SK-N-SH treated with all-trans-retinoic acid at 6 μM for 48 hours (cell line): ENCODE data around the gene MCU.

ENCODE experiments used
- ATAC-seq: fragments of 200-7000 bp; cut with Tn5 transposase; 3 replicates; pipeline ENCODE4 v1.9.1; 2020; ENCODE audit warnings: mild to moderate bottlenecking, moderate library complexity
- ARNTL ChIP-seq: fragments of 450-650 bp; formaldehyde crosslinking; IDR thresholded peaks from 2 replicates; pipeline ENCODE4 v1.5.0; 2020; ENCODE audit warnings: low read depth, mild to moderate bottlenecking, moderate library complexity, borderline replicate concordance
- BACH2 ChIP-seq: fragments of 250-450 bp; sonication (Bioruptor Pico); IDR thresholded peaks from 2 replicates; pipeline ENCODE4 v1.9.0; 2021; ENCODE audit warnings: mild to moderate bottlenecking, borderline replicate concordance
- CREB5 ChIP-seq: fragments of 250-450 bp; sonication (Bioruptor Pico); IDR thresholded peaks from 2 replicates; pipeline ENCODE4 v1.5.1; 2020; ENCODE audit warnings: low read depth, mild to moderate bottlenecking, moderate library complexity
- CSRNP3 ChIP-seq: fragments of 250-450 bp; sonication (Bioruptor Pico); IDR thresholded peaks from 2 replicates; pipeline ENCODE4 v1.5.1; 2021; ENCODE audit warnings: mild to moderate bottlenecking, moderate library complexity
- ESRRG ChIP-seq: fragments of 250-450 bp; sonication (Bioruptor Pico); IDR thresholded peaks from 2 replicates; pipeline ENCODE4 v1.6.1; 2021; ENCODE audit warnings: mild to moderate bottlenecking
- GLIS3 ChIP-seq: fragments of 250-450 bp; sonication (Bioruptor Pico); IDR thresholded peaks from 2 replicates; pipeline ENCODE4 v1.5.0; 2020; ENCODE audit warnings: mild to moderate bottlenecking, moderate library complexity
- ISL1 ChIP-seq: fragments of 250-450 bp; sonication (Bioruptor Pico); IDR thresholded peaks from 2 replicates; pipeline ENCODE4 v2.1.2; 2022; ENCODE audit warnings: mild to moderate bottlenecking, moderate library complexity
- OSR1 ChIP-seq: fragments of 250-450 bp; sonication (Bioruptor Pico); IDR thresholded peaks from 2 replicates; pipeline ENCODE4 v1.8.0; 2022; ENCODE audit warnings: moderate library complexity, mild to moderate bottlenecking, inconsistent platforms
- PPARA ChIP-seq: fragments of 250-450 bp; sonication (Bioruptor Pico); IDR thresholded peaks from 2 replicates; pipeline ENCODE4 v1.5.0; 2020; ENCODE audit warnings: mild to moderate bottlenecking, borderline replicate concordance
- RARB ChIP-seq: fragments of 250-450 bp; sonication (Bioruptor Pico); IDR thresholded peaks from 2 replicates; pipeline ENCODE4 v1.8.0; 2021; ENCODE audit warnings: mild to moderate bottlenecking, moderate library complexity
- SNAI2 ChIP-seq: fragments of 250-450 bp; sonication (Bioruptor Pico); IDR thresholded peaks from 2 replicates; pipeline ENCODE4 v1.5.0; 2020; ENCODE audit warnings: mild to moderate bottlenecking, moderate library complexity
- TCF4 ChIP-seq: fragments of 250-450 bp; sonication (Bioruptor Pico); IDR thresholded peaks from 2 replicates; pipeline ENCODE4 v1.8.0; 2021; ENCODE audit warnings: mild to moderate bottlenecking, moderate library complexity, borderline replicate concordance
- TOX ChIP-seq: fragments of 250-450 bp; sonication (Bioruptor Pico); IDR thresholded peaks from 2 replicates; pipeline ENCODE4 v1.8.0; 2021; ENCODE audit warnings: mild to moderate bottlenecking, moderate library complexity, borderline replicate concordance
- TSHZ2 ChIP-seq: fragments of 250-450 bp; sonication (Bioruptor Pico); IDR thresholded peaks from 2 replicates; pipeline ENCODE4 v1.5.0; 2020; ENCODE audit warnings: mild to moderate bottlenecking, moderate library complexity
- ZC3H10 ChIP-seq: fragments of 250-450 bp; sonication (Bioruptor Pico); IDR thresholded peaks from 2 replicates; pipeline ENCODE4 v1.5.1; 2021; ENCODE audit warnings: mild to moderate bottlenecking, moderate library complexity
- ZFP30 ChIP-seq: fragments of 450-650 bp; formaldehyde crosslinking; IDR thresholded peaks from 2 replicates; pipeline ENCODE4 v1.5.0; 2022; ENCODE audit warnings: mild to moderate bottlenecking, moderate library complexity
- ZNF565 ChIP-seq: fragments of 450-650 bp; formaldehyde crosslinking; conservative IDR thresholded peaks from 2 replicates; pipeline ENCODE4 v1.5.0; 2020; ENCODE audit warnings: low read depth, mild to moderate bottlenecking, moderate library complexity
- ZNF8 ChIP-seq: fragments of 450-650 bp; formaldehyde crosslinking; IDR thresholded peaks from 2 replicates; pipeline ENCODE4 v1.5.0; 2020; ENCODE audit warnings: mild to moderate bottlenecking, moderate library complexity
- TF ChIP-seq, protein P1 (sequence below): fragments of 250-450 bp; sonication (Bioruptor Pico); IDR thresholded peaks from 2 replicates; pipeline ENCODE4 v1.8.0; 2020; ENCODE audit warnings: mild to moderate bottlenecking, moderate library complexity, borderline replicate concordance
- TF ChIP-seq, protein P2 (sequence below): fragments of 250-450 bp; sonication (Bioruptor Pico); IDR thresholded peaks from 2 replicates; pipeline ENCODE4 v1.8.0; 2021; ENCODE audit warnings: low read depth, mild to moderate bottlenecking, moderate library complexity, borderline replicate concordance

The MCU gene

DNA sequence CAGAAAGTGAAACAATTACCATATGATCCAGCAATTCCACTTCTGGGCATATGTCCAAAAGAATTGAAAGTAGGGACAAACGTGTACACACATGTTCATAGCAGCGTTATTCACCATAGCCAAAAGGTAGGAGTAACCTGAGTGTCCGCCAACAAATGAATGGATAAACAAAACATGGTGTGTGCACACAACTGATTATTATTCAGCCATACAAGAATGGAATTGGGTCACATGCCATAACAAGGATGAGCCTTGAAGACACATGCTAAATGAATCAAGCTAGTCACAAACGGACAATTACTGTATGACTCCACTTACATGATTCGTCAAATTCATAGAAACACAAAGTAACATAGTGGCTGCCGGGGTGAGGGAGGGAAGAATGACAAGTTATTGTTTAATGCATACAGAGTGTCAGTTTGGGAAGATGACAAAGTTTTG, 197.5 kb downstream of the MCU start:
- ATAC-seq: no peak

GRCh38 chr10:72890086-72890485, 198.1 kb downstream of the MCU start:
- TF ChIP-seq ZNF565 (no peak), GLIS3 (CRISPR knock-in tag) (no peak), CSRNP3 (no peak), ZNF8 (CRISPR knock-in tag) (no peak), BACH2 (CRISPR knock-in tag) (no peak), ISL1 (CRISPR knock-in tag) (no peak), OSR1 (CRISPR knock-in tag) (no peak), TCF4 (CRISPR knock-in tag) (no peak), PPARA (no peak), ZFP30 (CRISPR knock-in tag) (no peak), ARNTL (CRISPR knock-in tag) (no peak), ZC3H10 (no peak), CREB5 (CRISPR knock-in tag) (no peak)
- ATAC-seq: no peak

More for the DNA sequence above, 197.5 kb downstream of the MCU start:
- no peak for TF ChIP-seq ESRRG (CRISPR knock-in tag)
- TF ChIP-seq, protein P1, sequence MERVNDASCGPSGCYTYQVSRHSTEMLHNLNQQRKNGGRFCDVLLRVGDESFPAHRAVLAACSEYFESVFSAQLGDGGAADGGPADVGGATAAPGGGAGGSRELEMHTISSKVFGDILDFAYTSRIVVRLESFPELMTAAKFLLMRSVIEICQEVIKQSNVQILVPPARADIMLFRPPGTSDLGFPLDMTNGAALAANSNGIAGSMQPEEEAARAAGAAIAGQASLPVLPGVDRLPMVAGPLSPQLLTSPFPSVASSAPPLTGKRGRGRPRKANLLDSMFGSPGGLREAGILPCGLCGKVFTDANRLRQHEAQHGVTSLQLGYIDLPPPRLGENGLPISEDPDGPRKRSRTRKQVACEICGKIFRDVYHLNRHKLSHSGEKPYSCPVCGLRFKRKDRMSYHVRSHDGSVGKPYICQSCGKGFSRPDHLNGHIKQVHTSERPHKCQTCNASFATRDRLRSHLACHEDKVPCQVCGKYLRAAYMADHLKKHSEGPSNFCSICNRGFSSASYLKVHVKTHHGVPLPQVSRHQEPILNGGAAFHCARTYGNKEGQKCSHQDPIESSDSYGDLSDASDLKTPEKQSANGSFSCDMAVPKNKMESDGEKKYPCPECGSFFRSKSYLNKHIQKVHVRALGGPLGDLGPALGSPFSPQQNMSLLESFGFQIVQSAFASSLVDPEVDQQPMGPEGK (CRISPR knock-in tag): no peak

DNA sequence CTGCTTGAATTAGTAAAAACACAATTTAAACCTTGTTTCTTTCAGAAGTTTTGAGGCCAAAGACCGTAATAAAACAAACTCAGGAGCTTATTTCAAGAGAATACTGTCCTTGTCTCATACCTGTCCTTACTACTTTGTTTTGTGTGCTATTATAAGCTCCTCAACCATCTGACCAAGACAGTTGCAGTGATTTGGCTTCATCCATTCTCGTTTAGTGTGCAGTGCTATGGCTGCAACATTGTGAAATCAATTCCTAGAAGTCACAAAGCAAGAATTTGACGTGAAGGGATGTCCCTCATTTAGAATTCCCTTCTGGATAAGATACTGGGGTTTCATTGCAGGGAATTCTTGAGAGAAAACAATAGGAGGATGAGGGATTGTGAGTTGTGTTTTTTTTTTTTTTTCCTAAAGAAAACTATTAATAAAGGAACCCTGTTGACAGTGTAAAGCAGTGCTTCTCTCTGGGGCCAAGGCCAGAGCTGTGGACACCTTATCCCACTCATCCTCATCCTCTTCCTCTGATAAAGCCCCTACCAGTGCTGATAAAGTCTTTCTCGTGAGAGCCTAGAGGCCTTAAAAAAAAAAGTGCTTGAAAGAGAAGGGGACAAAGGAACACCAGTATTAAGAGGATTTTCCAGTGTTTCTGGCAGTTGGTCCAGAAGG, 201.3 kb downstream of the MCU start, which contains the start of gene OIT3:
Gene OIT3, plus strand, starts transcription at position 604 of the 663 bp plus-strand sequence. CDS start 60 bp downstream, outside the sequence.
- TF ChIP-seq GLIS3 (CRISPR knock-in tag) (no peak), SNAI2 (no peak), ARNTL (CRISPR knock-in tag) (no peak), ISL1 (CRISPR knock-in tag) (no peak), BACH2 (CRISPR knock-in tag) (no peak), OSR1 (CRISPR knock-in tag) (no peak), ZC3H10 (no peak), ESRRG (CRISPR knock-in tag) (no peak), ZNF8 (CRISPR knock-in tag) (no peak), TSHZ2 (CRISPR knock-in tag) (no peak), PPARA (no peak), CREB5 (CRISPR knock-in tag) (no peak), ZFP30 (CRISPR knock-in tag) (no peak), TCF4 (CRISPR knock-in tag) (no peak), RARB (CRISPR knock-in tag) (no peak), TOX (CRISPR knock-in tag) (no peak)
- TF ChIP-seq, protein P2, sequence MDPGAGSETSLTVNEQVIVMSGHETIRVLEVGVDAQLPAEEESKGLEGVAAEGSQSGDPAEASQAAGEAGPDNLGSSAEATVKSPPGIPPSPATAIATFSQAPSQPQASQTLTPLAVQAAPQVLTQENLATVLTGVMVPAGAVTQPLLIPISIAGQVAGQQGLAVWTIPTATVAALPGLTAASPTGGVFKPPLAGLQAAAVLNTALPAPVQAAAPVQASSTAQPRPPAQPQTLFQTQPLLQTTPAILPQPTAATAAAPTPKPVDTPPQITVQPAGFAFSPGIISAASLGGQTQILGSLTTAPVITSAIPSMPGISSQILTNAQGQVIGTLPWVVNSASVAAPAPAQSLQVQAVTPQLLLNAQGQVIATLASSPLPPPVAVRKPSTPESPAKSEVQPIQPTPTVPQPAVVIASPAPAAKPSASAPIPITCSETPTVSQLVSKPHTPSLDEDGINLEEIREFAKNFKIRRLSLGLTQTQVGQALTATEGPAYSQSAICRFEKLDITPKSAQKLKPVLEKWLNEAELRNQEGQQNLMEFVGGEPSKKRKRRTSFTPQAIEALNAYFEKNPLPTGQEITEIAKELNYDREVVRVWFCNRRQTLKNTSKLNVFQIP (CRISPR knock-in tag): no peak
- TF ChIP-seq, protein P1 (CRISPR knock-in tag): no peak
- TF ChIP-seq, all 23 proteins: peak for 0
- ATAC-seq: no peak
